ENCODE data around the gene TDRKH.

DNA sequence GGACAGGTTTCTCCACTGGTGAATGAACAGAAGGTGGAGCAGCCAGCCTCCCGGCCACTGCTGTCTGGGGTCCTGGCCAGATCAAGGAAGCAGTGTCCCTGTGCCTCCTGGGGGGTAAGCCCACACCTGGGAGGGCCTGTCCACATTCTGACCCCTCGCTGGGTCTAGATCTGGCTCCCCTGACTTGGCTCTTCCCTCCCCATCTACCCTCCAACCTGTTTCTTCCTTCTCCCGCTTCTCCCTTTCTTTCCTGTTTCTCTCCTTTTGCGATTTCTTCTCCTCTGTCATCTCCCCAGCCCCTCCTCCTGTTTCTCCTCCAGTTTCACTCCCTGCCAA is 40.9 kb upstream of the TDRKH start:
- TF ChIP-seq CTCF (IDR thresholded peaks at IDR 0.05) (no peak), POLR2A (IDR thresholded peaks at IDR 0.05) (no peak)
